ENCODE data around the gene OTOS.

DNA sequence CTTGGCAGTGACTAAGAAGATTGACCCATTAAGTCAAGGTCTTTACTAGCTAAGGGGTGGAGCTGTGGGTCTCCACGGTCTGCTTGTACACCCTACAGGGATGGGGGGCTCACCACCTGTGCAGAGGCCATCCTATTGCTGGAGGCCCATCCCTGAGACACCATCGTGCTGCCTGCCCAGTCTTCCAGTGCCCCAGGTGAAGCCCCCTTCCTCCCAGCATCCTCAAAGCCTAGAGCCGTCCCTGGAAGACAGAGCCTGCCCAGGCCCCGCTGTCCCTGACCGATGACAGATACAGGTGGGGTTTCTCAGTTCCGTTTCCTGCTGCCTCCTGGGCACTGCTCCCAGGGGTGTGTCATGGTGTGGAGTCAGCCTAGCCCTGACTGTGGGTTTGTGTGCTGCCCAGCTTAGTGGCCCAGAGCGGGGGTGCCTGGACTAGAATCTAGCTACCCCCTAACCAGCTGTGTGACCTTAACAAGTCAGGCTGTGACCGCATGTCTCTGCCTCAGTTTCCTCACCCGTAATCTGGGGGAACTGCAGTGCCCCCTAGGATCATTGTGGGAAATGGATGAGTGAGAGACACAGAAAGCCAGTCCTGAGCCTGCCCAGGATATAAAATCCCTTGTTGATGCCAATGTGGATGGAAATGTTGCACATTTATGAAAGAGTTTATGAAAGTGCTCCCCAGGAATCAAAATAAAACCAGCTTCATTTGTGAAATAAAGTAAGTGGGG is 2.0 kb downstream of the OTOS start:
- TF ChIP-seq, protein P1, sequence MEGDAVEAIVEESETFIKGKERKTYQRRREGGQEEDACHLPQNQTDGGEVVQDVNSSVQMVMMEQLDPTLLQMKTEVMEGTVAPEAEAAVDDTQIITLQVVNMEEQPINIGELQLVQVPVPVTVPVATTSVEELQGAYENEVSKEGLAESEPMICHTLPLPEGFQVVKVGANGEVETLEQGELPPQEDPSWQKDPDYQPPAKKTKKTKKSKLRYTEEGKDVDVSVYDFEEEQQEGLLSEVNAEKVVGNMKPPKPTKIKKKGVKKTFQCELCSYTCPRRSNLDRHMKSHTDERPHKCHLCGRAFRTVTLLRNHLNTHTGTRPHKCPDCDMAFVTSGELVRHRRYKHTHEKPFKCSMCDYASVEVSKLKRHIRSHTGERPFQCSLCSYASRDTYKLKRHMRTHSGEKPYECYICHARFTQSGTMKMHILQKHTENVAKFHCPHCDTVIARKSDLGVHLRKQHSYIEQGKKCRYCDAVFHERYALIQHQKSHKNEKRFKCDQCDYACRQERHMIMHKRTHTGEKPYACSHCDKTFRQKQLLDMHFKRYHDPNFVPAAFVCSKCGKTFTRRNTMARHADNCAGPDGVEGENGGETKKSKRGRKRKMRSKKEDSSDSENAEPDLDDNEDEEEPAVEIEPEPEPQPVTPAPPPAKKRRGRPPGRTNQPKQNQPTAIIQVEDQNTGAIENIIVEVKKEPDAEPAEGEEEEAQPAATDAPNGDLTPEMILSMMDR (IDR thresholded peaks at IDR 0.05), result no peak
- no peak for TF ChIP-seq ZFX (IDR thresholded peaks at IDR 0.05; ENCODE audit: borderline replicate concordance)

Data from 22Rv1 (cell line).